CD4-positive, alpha-beta T cell (primary cell): ENCODE measurements around the gene ADRB2. TPM values are rescaled to one million over a fixed set of nuclear protein-coding genes. Genes with fewer than 3 reads are reported as not detected.
A peak's percentile ranks its signal among the peaks of the same experiment; 100 is the strongest.

Source experiments
- ATAC-seq: fragments of 200-7000 bp; cut with Tn5 transposase; one replicate; pipeline ENCODE4 v1.10.0; 2022; ENCODE audit warnings: mild to moderate bottlenecking; ENCODE audit not compliant: poor library complexity
- CTCF ChIA-PET: fragments of 350-600 bp; sonication (Branson Sonifier 250); formaldehyde crosslinking; loops from one replicate; lab custom pipeline; 2021; ENCODE audit warnings: antibody characterized with exemption, inconsistent platforms; lab: Charles Lee
- POLR2A ChIA-PET: fragments of 350-600 bp; sonication (Branson Sonifier 250); formaldehyde crosslinking; loops from one replicate; lab custom pipeline; 2021; ENCODE audit warnings: antibody characterized with exemption, inconsistent platforms; lab: Charles Lee
- DNase-seq, 14 experiments: peaks; one replicate each; pipeline ENCODE4 v3.0.0-alpha.2; 2013 to 2020; ENCODE audit warnings: mixed read lengths in 2 of 14
- H3K27ac ChIP-seq, 2 donors: one replicate each; pipeline versions ENCODE4 v1.5.1 to v1.7.0; 2013; ENCODE audit warnings: low read length in 2 of 2, low read depth in 1 of 2, mild to moderate bottlenecking in 1 of 2
- H3K27me3 ChIP-seq, 2 experiments: 1 replicate in 1 of 2; 2 replicates in 1 of 2; pipeline versions ENCODE4 v1.6.1 to v1.7.0; 2013; ENCODE audit warnings: low read length in 2 of 2, control low read depth in 1 of 2, mild to moderate bottlenecking in 1 of 2, moderate library complexity in 1 of 2; ENCODE audit not compliant: insufficient read depth in 2 of 2, control insufficient read depth in 1 of 2
- H3K36me3 ChIP-seq: one replicate; pipeline ENCODE4 v1.6.1; 2013; ENCODE audit warnings: low read length, control low read depth; ENCODE audit not compliant: insufficient read depth
- H3K4me1 ChIP-seq: one replicate; pipeline ENCODE4 v1.6.1; 2013; ENCODE audit warnings: low read length, control low read depth; ENCODE audit not compliant: insufficient read depth
- H3K4me3 ChIP-seq: one replicate; pipeline ENCODE4 v1.5.1; 2013; ENCODE audit warnings: mild to moderate bottlenecking, low read length, moderate library complexity
- H3K9me3 ChIP-seq, 2 experiments: 1 replicate in 1 of 2; 2 replicates in 1 of 2; pipeline versions ENCODE4 v1.6.1 to v1.7.0; 2013; ENCODE audit warnings: low read length in 2 of 2, mild to moderate bottlenecking in 2 of 2, control low read depth in 1 of 2, moderate library complexity in 1 of 2; ENCODE audit not compliant: control insufficient read depth in 1 of 2, insufficient read depth in 1 of 2
- H3K27ac Mint-ChIP-seq: one replicate; pipeline ENCODE4 v1.8.0; 2020; ENCODE audit warnings: mixed read lengths
- H3K27me3 Mint-ChIP-seq: one replicate; pipeline ENCODE4 v1.8.0; 2021; ENCODE audit warnings: mixed read lengths
- H3K36me3 Mint-ChIP-seq: one replicate; pipeline ENCODE4 v1.8.0; 2021; ENCODE audit warnings: low read depth, mixed read lengths
- H3K4me1 Mint-ChIP-seq: one replicate; pipeline ENCODE4 v1.8.0; 2021; ENCODE audit warnings: low read depth, mixed read lengths
- H3K4me3 Mint-ChIP-seq: one replicate; pipeline ENCODE4 v1.8.0; 2020; ENCODE audit warnings: mild to moderate bottlenecking, mixed read lengths
- H3K9me3 Mint-ChIP-seq: one replicate; pipeline ENCODE4 v1.8.0; 2020; ENCODE audit warnings: mixed read lengths
- intact Hi-C, 2 experiments: fragments of 100-400 bp; cut with DNase I in 1 of 2; cut with micrococcal nuclease in 1 of 2; formaldehyde crosslinking; loops; one replicate each; pipeline versions ENCODE4 v1.15.1 to v1.9.0; 2023 to 2025; cut with DNase I, micrococcal nuclease
- total RNA-seq, 174 experiments: library from RNA in 2 of 174; stranded (reverse) in 2 of 174; gene quantifications; one replicate each; pipeline ENCODE4 v1.2.3 and lab custom pipeline; 2021 to 2026
- TF ChIP-seq, protein P1 (sequence below): fragments of 200-600 bp; IDR thresholded peaks from one replicate; pipeline ENCODE4 v1.8.0; 2022; ENCODE audit warnings: antibody characterized with exemption, mild to moderate bottlenecking

Gene ADRB2
- total RNA-seq, 2 experiments from 2014 or later, result 1.2 to 1.6 TPM

DNA sequence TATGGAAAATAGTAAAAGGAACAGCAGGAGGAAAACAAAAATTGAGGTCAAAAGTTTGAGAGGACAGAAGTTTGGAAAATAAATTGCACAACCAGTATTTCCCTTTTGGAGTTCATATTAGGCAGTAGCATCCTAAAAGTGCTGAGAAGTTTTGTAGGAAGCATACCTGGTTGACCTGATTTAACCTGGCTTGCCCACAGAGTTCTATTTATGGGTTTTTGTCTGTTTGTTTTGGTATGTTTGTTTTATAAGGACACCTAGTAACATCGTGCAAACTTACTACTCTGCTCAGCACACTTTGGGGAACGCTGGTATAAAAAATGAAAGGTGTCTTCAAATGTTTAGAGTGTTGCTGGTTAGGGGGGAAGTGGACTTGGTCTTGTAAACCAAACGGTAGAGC, 15.1 kb downstream of the ADRB2 start:
- ChIA-PET CTCF (no interaction called here), POLR2A (no interaction called here)
- H3K9me3 ChIP-seq, result no peaks in the 10 kb centered on the region
- H3K9me3 Mint-ChIP-seq, result no peaks in the 10 kb centered on the region
- no peak overlapping the region for H3K27ac Mint-ChIP-seq
- TF ChIP-seq, protein P1, sequence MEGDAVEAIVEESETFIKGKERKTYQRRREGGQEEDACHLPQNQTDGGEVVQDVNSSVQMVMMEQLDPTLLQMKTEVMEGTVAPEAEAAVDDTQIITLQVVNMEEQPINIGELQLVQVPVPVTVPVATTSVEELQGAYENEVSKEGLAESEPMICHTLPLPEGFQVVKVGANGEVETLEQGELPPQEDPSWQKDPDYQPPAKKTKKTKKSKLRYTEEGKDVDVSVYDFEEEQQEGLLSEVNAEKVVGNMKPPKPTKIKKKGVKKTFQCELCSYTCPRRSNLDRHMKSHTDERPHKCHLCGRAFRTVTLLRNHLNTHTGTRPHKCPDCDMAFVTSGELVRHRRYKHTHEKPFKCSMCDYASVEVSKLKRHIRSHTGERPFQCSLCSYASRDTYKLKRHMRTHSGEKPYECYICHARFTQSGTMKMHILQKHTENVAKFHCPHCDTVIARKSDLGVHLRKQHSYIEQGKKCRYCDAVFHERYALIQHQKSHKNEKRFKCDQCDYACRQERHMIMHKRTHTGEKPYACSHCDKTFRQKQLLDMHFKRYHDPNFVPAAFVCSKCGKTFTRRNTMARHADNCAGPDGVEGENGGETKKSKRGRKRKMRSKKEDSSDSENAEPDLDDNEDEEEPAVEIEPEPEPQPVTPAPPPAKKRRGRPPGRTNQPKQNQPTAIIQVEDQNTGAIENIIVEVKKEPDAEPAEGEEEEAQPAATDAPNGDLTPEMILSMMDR, result no peak
- intact Hi-C loops, result loop anchor here in 1 of 2 experiments (10.0 kb wide), 1 partner anchor 113 kb away; no protein-coding TSS in a partner anchor
- no peaks in the 10 kb centered on the region for H3K27me3 ChIP-seq
- H3K27ac ChIP-seq, result peak overlapping the region in 1 of 2 donors; percentile 6
- H3K4me1 Mint-ChIP-seq, result peaks cover 11% of the 10 kb centered on the region
- H3K4me3 Mint-ChIP-seq, result no peak overlapping the region
- H3K36me3 Mint-ChIP-seq, result no peaks in the 10 kb centered on the region
- peaks cover 8% of the 10 kb centered on the region for H3K27me3 Mint-ChIP-seq
- ATAC-seq (no peak), DNase-seq (peak in 1 of 14 experiments; percentile 33)
- peaks cover 48% of the 10 kb centered on the region for H3K4me1 ChIP-seq
- H3K36me3 ChIP-seq, result no peaks in the 10 kb centered on the region
- H3K4me3 ChIP-seq, result no peak overlapping the region

DNA sequence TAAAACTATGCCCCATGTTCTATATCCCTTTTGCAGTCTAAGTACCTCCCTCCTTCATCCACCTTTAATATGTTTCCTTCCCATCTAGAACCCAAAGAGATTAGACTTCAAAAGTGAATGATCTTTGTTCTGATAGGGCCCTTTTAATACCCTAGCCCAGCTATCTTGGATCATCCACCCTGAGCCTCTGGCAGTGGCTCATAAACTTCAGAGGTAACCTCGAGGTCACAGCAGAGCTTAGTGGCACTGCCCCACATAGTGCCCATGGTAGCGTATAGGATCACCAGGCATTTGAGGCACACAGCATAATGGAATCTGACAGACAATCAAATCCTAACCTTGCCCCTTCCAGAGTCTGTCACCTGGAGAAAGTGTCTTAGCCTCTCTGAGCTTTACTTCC, 15.8 kb downstream of the ADRB2 start:
- Histone ChIP-seq H3K27me3 (no peaks in the 10 kb centered on the region), H3K9me3 (no peaks in the 10 kb centered on the region), H3K27ac (no peak overlapping the region), H3K4me1 (peaks cover 48% of the 10 kb centered on the region), H3K36me3 (no peaks in the 10 kb centered on the region), H3K4me3 (no peak overlapping the region)
- Mint-ChIP-seq H3K27me3 (peaks cover 8% of the 10 kb centered on the region), H3K9me3 (no peaks in the 10 kb centered on the region), H3K27ac (no peak overlapping the region), H3K4me3 (no peak overlapping the region), H3K4me1 (peaks cover 11% of the 10 kb centered on the region), H3K36me3 (no peaks in the 10 kb centered on the region)
- intact Hi-C loops, result loop anchor here in 1 of 2 experiments (10.0 kb wide), 1 partner anchor 113 kb away; no protein-coding TSS in a partner anchor
- ChIA-PET CTCF (no interaction called here), POLR2A (interaction anchor here (0.7 kb wide), 1 partner anchor 16 kb away, joined by 4 read pairs; the partner anchor contains the start of gene ADRB2)
- ATAC-seq (no peak), DNase-seq (no peak)
- TF ChIP-seq, protein P1, result no peak

DNA sequence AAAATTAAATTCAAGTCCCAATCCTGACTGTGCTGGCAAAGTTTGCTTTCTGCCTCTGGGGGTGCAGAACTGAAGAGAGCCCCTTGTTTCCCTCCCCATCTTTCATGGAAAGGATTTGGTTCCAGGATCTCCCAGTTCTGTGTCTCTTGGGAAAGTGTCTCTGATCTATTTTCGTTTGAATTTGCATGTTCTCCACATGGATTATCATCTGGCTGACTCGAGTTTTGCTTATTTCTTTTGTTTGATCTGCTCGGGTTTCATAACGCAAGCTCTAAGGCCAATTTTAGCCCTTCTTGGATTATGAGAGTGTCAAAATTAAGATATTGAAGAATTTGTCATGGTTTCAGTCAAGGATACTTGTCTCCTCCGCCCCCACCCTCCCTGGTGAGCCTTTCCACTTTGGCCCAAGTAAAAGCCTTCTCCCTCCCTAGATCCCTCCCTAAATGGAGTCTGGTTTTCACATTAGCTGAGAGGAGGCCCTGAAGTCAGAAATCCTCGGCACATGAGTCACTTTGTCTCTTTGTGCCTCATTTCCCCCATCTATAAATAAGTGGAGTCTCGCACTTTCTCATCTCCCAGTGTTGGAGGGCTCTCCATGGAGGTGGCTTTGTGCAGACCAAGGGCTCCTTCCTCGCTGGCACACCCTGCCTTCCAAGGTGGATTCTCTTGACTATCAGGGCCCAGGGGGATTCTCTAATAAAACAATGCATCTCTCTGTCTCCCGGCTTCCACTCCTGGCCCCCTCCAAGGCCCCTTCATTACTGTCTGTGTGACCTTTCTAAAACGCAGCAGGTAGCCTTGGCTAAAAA, 17.3 kb downstream of the ADRB2 start:
- no peak overlapping the region for H3K27ac ChIP-seq
- H3K9me3 ChIP-seq, result no peaks in the 10 kb centered on the region
- no peaks in the 10 kb centered on the region for H3K36me3 ChIP-seq
- H3K4me1 Mint-ChIP-seq, result peaks cover 19% of the 10 kb centered on the region
- ChIA-PET CTCF (interaction anchor here (1.3 kb wide), 1 partner anchor 114 kb away, joined by 7 read pairs; no protein-coding TSS in a partner anchor), POLR2A (no interaction called here)
- H3K27me3 ChIP-seq, result no peaks in the 10 kb centered on the region
- H3K27me3 Mint-ChIP-seq, result peaks cover 8% of the 10 kb centered on the region
- DNase-seq, result no peak
- intact Hi-C loops, result loop anchor here in 1 of 2 experiments (10.0 kb wide), 1 partner anchor 111 kb away; no protein-coding TSS in a partner anchor
- H3K36me3 Mint-ChIP-seq, result no peaks in the 10 kb centered on the region
- peaks cover 53% of the 10 kb centered on the region for H3K4me1 ChIP-seq
- H3K4me3 ChIP-seq, result no peak overlapping the region
- no peak for ATAC-seq
- no peak overlapping the region for H3K4me3 Mint-ChIP-seq
- TF ChIP-seq, protein P1, result no peak
- no peak overlapping the region for H3K27ac Mint-ChIP-seq
- no peaks in the 10 kb centered on the region for H3K9me3 Mint-ChIP-seq
